Activated CD8-positive, alpha-beta memory T cell treated with anti-CD3 and anti-CD28 coated beads, Interleukin-2, amount 50 U/mL, for 24 hours (primary cell): ENCODE measurements around the gene PIGN.
"Not testable (repeated sequence)": the region's sequence is repeated elsewhere in the genome, so short reads cannot be mapped to it uniquely, and the experiment has no call there.

Experiments used
- DNase-seq: peaks from one replicate; pipeline ENCODE4 v3.0.0-alpha.2; 2020; ENCODE audit errors: extremely low read depth

Gene PIGN

DNA sequence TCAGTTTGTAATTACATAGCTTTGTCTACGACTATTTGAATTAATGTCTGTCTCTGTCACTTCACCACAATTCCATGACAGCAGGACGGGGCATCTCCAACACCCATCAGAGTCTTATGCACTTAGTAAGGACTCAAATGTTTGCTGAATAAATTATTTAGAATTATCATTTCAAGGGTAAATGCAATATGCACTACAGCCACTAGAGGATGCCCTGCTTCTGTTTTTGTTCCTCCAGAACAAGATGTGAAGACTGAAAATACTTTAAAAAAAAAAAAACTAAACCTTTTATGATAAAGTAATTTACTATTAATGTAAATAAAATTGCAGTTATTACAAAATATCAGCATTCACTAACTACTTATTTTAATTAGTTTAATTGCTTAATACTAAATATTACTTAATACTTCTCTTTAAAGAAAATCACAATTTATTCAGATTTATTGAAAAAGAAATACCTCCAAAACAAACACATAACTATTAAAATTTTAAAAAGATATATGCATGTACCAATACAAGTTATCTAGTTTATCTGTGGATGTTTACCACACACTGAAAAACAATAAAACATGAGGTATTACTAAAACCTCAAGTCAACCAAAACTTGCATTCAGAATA lies 3.2 kb downstream of the PIGN start:
- DNase-seq: no peak

- no peak for DNase-seq
These were observed 4.6 kb downstream of the PIGN start for GRCh38 chr18:62182220-62182619.

DNA sequence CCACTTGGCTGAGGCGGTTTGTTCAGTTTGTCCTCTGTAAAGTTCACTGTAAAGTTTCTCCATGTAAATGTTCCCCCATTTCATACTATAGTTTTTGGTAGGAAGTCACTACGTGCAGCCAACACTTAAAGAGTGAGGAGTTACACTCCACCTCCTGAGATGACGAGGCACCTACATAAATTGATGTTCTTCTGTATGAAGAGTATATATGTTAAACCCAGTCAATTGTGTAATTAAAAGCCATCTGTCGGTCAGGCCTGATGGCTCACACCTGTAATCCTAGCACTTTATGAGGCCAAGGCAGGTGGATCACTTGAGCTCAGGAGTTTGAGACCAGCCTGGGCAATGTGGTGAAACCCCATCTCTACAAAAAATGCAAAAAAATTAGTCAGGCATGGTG lies 7.6 kb downstream of the PIGN start:
- no peak for DNase-seq

GRCh38 chr18:62177271-62177670 lies 9.6 kb downstream of the PIGN start:
- no peak for DNase-seq

DNA sequence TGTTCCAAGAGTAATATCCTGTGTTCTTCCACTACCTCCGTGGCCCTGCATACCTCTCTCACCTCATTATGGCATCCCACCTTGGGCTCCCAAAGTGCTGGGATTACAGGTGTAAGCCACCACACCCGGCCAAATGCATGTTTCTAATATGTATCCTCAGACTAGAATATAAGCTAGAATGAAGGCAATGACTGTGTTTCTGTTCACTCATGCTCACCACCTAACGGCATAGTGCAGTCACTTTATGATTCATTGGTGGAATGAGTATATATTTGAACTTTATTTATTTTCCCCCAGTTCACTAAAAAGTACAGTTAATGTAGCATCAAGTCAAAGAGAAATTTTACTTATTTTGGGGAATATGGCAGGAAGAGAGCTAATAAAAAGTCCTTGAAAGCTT lies 11.3 kb downstream of the PIGN start:
- DNase-seq: no peak

GRCh38 chr18:62172298-62172697 lies 14.6 kb downstream of the PIGN start:
- no peak for DNase-seq

DNA sequence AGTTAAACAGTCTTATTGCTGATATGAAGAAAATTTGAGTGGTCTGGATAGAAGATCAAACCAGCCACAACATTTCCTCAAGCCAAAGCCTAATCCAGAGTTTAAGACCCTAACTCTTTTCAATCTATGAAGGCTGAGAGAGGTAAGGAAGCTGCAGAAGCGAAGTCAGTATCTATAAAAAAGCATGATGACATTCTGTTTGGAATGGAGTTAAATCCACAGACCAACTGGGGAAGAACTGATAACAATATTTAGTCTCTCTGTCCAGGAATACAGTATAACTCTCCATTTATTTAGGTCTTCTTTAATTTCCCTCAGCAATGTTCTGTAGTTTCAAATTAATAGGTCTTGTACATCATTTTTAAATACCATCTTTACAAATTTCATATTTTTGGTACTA lies 16.0 kb downstream of the PIGN start:
- DNase-seq: no peak

DNA sequence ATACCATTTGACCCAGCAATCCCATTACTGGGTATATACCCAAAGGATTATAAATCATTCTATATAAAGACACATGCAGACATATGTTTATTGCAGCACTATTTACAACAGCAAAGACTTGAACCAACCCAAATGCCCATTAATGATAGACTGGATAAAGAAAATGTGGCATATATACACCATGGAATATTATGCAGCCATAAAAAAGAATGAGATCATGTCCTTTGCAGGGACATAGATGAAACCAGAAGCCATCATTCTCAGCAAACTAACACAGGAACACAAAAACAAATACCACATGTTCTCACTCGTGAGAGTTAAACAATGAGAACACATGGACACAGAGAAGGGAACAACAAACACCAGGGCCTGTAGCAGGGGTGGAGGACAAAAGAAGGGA lies 20.3 kb downstream of the PIGN start:
- DNase-seq: not testable (repeated sequence)

DNA sequence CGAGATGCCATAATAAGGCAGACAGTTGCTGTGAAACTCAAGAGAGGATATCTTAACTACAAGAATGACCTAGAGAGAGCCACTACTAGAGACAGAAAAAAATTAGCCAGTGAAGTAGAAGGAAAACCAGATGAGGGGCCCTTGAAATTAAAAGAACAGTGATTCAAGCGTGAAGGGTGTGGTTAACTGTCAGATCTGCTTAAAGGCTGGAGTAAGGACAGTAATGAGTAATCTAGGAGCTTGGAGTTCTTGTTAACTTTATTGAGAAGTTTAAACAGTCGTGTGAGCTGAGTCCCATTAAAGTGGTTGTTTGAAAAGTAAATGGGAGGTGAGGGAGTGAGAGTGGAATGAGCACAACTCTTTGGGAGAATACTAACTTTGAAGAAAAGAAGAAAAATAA lies 21.3 kb downstream of the PIGN start:
- no peak for DNase-seq

- no peak for DNase-seq
These were observed 21.9 kb downstream of the PIGN start for GRCh38 chr18:62164855-62165487.

DNA sequence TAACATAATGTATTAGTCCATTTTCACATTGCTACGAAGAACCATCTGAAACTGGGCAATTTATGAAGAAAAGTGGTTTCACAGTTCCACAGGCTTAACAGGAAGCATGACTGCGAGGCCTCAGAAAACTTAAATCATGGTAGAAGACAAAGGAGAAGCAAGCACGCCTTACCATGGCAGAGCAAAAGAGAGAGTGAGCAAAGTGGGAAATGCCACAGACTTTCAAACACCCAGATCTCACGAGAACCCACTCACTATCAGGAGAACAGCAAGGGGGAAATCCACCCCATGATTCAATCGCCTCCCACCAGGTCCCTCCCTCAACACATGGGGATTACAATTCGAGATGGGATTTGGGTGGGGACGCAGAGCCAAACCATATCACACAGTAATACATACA lies 22.5 kb downstream of the PIGN start:
- DNase-seq: no peak

DNA sequence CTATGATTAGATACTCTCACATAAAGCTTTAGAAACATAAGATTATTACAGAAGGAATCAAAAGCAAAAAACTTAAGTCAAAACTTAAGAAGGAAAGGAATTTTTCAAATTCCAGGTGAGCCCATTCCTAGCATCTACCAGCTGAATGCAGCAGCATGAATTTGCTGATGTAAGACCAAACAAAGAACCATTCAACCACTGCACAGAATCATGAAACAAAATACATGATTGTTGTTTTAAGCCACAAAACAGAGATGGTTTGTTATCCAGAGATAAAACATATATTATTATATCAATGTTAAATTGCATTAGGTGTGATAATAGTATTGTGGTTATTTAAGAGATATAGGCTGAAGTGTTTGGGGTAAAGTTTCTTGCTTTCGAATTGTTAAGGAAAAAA lies 29.0 kb downstream of the PIGN start:
- no peak for DNase-seq

DNA sequence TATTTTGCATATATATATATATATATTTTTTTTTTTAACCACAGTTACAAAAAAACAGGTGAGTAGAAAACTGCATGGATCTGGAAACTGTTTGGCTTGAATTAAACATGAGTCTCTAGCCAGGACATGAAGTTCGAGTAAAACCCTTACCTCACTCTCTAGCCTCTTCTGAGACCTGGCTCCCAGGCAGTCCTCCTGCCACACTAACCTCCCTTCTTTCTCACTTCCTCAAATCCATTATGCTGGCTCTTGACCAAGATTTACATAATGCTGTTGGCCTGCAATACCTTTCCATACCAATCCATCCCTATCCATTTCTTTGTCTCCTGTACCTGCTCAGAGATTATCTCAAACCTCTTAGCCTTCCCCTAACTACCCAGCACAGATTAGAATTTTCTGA lies 34.0 kb downstream of the PIGN start:
- no peak for DNase-seq

- no peak for DNase-seq
These were observed 35.6 kb downstream of the PIGN start for GRCh38 chr18:62151068-62151771.

DNA sequence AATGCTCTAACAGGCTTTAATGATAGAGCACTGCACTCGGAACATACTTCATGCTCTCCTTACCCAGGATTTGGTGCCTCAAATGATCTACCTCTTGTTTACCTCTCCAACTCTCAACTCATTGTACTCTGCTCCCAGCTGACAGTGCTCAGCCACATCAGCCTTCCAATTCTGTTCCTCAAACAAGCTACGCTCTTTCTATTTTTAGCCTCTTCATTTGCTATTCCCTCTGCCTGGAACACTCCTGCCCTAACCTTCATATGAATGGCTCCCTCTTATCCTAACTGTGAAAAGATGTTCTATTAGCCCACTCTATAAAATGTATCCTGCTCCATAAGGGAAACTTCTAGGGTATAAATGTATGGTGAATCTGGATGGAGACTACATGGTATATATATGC lies 42.5 kb downstream of the PIGN start:
- no peak for DNase-seq

GRCh38 chr18:62140259-62140658 lies 46.6 kb downstream of the PIGN start:
- DNase-seq: no peak

DNA sequence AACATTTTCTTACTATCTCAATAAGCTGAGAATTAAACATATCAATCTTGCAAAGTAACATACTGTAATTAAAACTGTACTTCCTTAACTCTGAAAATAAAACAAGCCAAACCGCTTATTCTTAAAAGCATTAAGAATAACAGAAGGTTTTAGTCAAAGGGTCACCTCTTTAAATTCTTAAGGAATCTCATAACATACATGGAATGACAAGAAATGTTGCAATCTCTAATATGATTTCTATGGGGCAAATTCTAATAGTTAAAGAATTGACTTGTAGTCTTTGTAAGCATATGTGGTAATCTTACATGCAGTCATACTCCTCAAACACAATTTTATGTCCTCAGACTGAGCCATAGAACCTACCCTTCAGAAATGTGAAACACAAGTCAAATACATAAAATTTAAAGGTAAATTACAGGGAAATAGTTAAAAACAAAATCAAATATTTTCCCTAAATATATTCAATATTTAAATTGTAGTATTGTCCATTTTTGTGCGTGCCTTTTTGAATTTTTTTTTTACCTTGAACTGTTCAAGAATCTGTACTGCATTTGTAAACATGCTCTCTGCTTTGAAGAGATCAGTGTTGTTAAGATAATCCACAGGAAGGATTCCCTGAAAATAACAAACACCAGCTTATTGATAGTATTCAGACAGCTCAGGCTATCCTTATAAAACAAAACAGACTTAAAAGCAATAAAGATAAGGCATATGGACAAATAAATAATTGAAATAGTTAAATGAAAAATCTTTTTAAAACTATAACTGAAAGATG lies 48.2 kb downstream of the PIGN start:
- no peak for DNase-seq

- peak; percentile 23 for DNase-seq
These were observed 55.5 kb downstream of the PIGN start for GRCh38 chr18:62131301-62131909.

GRCh38 chr18:62128157-62128556 lies 58.7 kb downstream of the PIGN start:
- DNase-seq: no peak

DNA sequence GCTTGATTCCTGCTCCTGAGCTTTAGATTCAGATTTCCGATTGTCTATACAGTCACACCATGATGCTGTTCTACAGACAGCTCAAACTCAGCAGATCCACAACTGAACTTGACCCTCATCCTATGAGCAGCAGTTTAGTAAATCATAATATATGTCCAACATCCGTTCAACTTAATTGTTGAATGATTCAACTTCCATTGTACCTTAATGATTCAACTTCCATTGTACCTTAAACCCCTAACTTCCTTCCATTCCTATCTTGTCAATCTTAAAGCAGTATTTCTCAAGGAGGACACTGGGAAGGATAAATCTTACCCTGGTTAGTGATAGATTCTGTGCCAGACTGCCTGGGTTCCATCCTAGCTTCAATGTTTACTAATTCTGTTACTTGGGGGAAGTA lies 60.1 kb downstream of the PIGN start:
- DNase-seq: no peak

DNA sequence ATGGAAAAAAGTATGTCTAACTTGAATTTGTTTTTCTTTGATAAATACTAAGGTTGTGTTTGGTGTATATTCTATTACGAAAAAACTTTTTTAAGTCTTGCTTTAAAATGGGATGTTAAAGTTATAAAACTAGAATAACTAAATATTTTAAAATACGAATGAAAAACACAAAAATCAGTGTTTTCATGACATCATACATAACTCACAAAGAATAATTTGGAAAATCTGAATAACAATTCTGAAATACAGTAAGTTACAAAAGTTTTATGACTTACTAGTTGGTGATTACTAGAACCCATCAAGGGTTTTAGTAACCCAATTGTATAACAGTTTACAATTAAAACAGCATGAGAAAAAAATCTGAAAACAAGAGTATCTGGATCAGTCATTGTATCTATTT lies 61.2 kb downstream of the PIGN start:
- DNase-seq: no peak

GRCh38 chr18:62122330-62122729 lies 64.5 kb downstream of the PIGN start:
- DNase-seq: no peak
